Heart right ventricle (tissue), 16 donors: ENCODE results near the gene KRTAP4-7. TPM values are rescaled to one million over a fixed set of nuclear protein-coding genes. Genes with fewer than 3 reads are reported as not detected.
A peak's percentile ranks its signal among the peaks of the same experiment; 100 is the strongest.
"Not testable (repeated sequence)": the region's sequence is repeated elsewhere in the genome, so short reads cannot be mapped to it uniquely, and the experiment has no call there.

Source experiments
- ATAC-seq, 8 donors: fragments of 200-7000 bp; cut with Tn5 transposase; one replicate each; pipeline ENCODE4 v1.9.1; 2020; ENCODE audit warnings: mild to moderate bottlenecking in 8 of 8, moderate library complexity in 8 of 8, moderate number of reproducible peaks in 1 of 8
- DNase-seq, 2 donors: peaks; one replicate each; pipeline ENCODE4 v3.0.0-alpha.2; 2020
- H3K27ac ChIP-seq, 10 donors: fragments of 200-600 bp; sonication (generic) in 2 of 10; one replicate each; pipeline versions ENCODE4 v1.5.0 to v1.8.0; 2020 to 2022; ENCODE audit warnings: mild to moderate bottlenecking in 3 of 10
- H3K27me3 ChIP-seq, 7 donors: fragments of 200-600 bp; one replicate each; pipeline ENCODE4 v1.8.0; 2021 to 2022; ENCODE audit warnings: mild to moderate bottlenecking in 2 of 7
- H3K36me3 ChIP-seq, 9 donors: fragments of 200-600 bp; sonication (generic) in 1 of 9; one replicate each; pipeline versions ENCODE4 v1.5.0 to v1.8.0; 2020 to 2022; ENCODE audit warnings: mild to moderate bottlenecking in 2 of 9
- H3K4me1 ChIP-seq, 9 donors: fragments of 200-600 bp; sonication (generic) in 1 of 9; one replicate each; pipeline versions ENCODE4 v1.5.0 to v1.8.0; 2020 to 2022; ENCODE audit warnings: mild to moderate bottlenecking in 4 of 9
- H3K4me3 ChIP-seq, 10 donors: fragments of 200-600 bp; sonication (generic) in 2 of 10; one replicate each; pipeline versions ENCODE4 v1.5.0 to v1.8.0; 2020 to 2022; ENCODE audit warnings: mild to moderate bottlenecking in 7 of 10, moderate library complexity in 2 of 10
- H3K9me3 ChIP-seq, 11 donors: fragments of 200-600 bp in 10 of 11; sonication (generic) in 2 of 11; one replicate each; pipeline versions ENCODE4 v1.5.0 to v1.8.0; 2013 to 2022; ENCODE audit warnings: mild to moderate bottlenecking in 2 of 11, control low read depth in 1 of 11, moderate library complexity in 1 of 11
- CTCF ChIP-seq, 9 donors: fragments of 200-600 bp; sonication (generic) in 2 of 9; IDR thresholded peaks; one replicate each; pipeline versions ENCODE4 v1.5.0 to v1.8.0; 2021 to 2022; ENCODE audit warnings: antibody characterized with exemption in 9 of 9, mild to moderate bottlenecking in 5 of 9, moderate library complexity in 1 of 9
- WGBS, 2 donors: extraction: QIAGEN DNeasy Blood & Tissue Kit; methylation state at CpG; one replicate each; pipeline ENCODE4 v1.1.7; 2013; ENCODE audit warnings: inconsistent platforms in 1 of 2; 5-methylcytosine and 5-hydroxymethylcytosine counted together
- intact Hi-C, 10 donors: fragments of 100-400 bp; cut with DNase I; formaldehyde crosslinking; loops; one replicate each; pipeline versions ENCODE4 v1.11.1 to v1.14.2; 2022
- long read RNA-seq, 3 donors: library from polyadenylated mRNA; unstranded; transcript quantifications; one replicate each; pipeline ENCODE4 v2.0.0, GENCODE V29; 2020 to 2021
- polyA plus RNA-seq, 2 donors: library from polyadenylated mRNA; stranded (reverse); fragments of 200-250 nt; gene quantifications; one replicate each; pipeline ENCODE4 v1.2.3, GENCODE V29; 2013
- total RNA-seq, 10 donors: library from RNA; stranded (reverse); fragmentation: NEBNext Ultra II Directional in 3 of 10; extraction: Animal tissue kit (Norgen Biotek cat#: 25700) in 3 of 10; gene quantifications; one replicate each; pipeline versions ENCODE4 v1.2.1 to v1.2.4, GENCODE V29; 2021 to 2023
- donor health status: Arrhythmogenic right ventricular cardiomyopathy.
- donor health status: ischemic (EF 13 %, LVEDD 7.1; RV severe dilation, severe dysfunction).
- donor health status: healthy with polysubstance abuse.
- donor health status: DM: no; HTN: yes; CAD: no.
- donor health status: DM: no; HTN: no; CAD: no.
- donor health status: ischemic (EF 25% LVEDD 6.9; RV normal size, moderate dysfunction).
- donor health status: ischemic (EF 25% LVEDD 5.7; RV mildly dilated, moderate dysfunction).
- donor health status: healthy.
- donor health status: DM: yes; HTN: yes; CAD: no.
- donor health status: Ischemic cardiomyopathy.
- donor health status: ischemic (EF 35%, LVEDD 5.7; RV mildly dilated, moderate dysfunction).
- donor health status: nonischemic (EF 11% LVEDD 7.7; RV severe dilation, severe dysfunction).
- donor health status: DM: yes; HTN: yes; CAD: no.
- donor health status: PGD.
- donor health status: ischemic (EF 29% LVEDD 5.4; RV normal size, mild dysfunction).
- donor health status: nonischemic (EF 23%, LVEDD 6.1; RV moderate dilation, normal function).

KRTAP4-7 gene
- not detected for total RNA-seq
- not detected for polyA plus RNA-seq
- long read RNA-seq, donor 1 = 0 reads
- long read RNA-seq, donor 2 = 0 reads
- long read RNA-seq, donor 3 = 0 reads

- DNase-seq, H3K4me3 ChIP-seq, H3K9me3 ChIP-seq, H3K4me1 ChIP-seq, H3K36me3 ChIP-seq, ATAC-seq, H3K27ac ChIP-seq: not testable (repeated sequence)
- WGBS, 2 donors = 76 to 78% methylated on average over 14 of the region's 14 CpGs
- H3K27me3 ChIP-seq = peaks cover 0 to 16% (median 4%) of the 10 kb centered on the region in 7 donors
- intact Hi-C loops = loop anchor here in 1 of 10 donors (5.0 kb wide), 1 partner anchor 83 kb away; the partner anchor contains the start of gene KRTAP4-3
Measured at GRCh38 chr17:41084100-41084856, at the start of gene KRTAP4-7. KRTAP4-7 (plus strand) TSS chr17:41084150; CDS start chr17:41084207, 57 bp downstream.

- H3K27me3 ChIP-seq = peaks cover 0 to 22% (median 14%) of the 10 kb centered on the region in 7 donors
- H3K4me1 ChIP-seq, H3K27ac ChIP-seq, H3K9me3 ChIP-seq, H3K4me3 ChIP-seq, H3K36me3 ChIP-seq, intact Hi-C loops, DNase-seq: not testable (repeated sequence)
- 88 to 90% methylated on average over 10 of the region's 10 CpGs for WGBS, 2 donors
- peak in 1 of 8 donors; percentile 27 for ATAC-seq
Measured at GRCh38 chr17:41034346-41034935, 49.5 kb upstream of the KRTAP4-7 start, which contains the start of gene KRTAP1-3. KRTAP1-3 (minus strand) TSS chr17:41034874; CDS start chr17:41034821, 53 bp downstream.

- TF ChIP-seq CTCF (IDR thresholded peaks at IDR 0.05) = no peak
- Histone ChIP-seq H3K4me3 (no peak overlapping the region), H3K9me3 (peaks cover 0 to 3% (median 0%) of the 10 kb centered on the region in 11 donors), H3K36me3 (no peaks in the 10 kb centered on the region), H3K27me3 (peaks cover 0 to 13% (median 6%) of the 10 kb centered on the region in 7 donors), H3K4me1 (no peaks in the 10 kb centered on the region), H3K27ac (no peak overlapping the region)
- DNase-seq (no peak), ATAC-seq (no peak)
- 82 to 83% methylated on average over 2 of the region's 2 CpGs for WGBS, 2 donors
- intact Hi-C loops = no loop called here
Measured at GRCh38 chr17:41037853-41038350, 46.0 kb upstream of the KRTAP4-7 start.

GRCh38 chr17:41040783-41041571, 43.0 kb upstream of the KRTAP4-7 start, which contains the start of gene KRTAP1-1:
KRTAP1-1 (minus strand) TSS chr17:41041450; CDS start chr17:41041397, 53 bp downstream.
- H3K4me3 ChIP-seq, H3K27ac ChIP-seq, H3K36me3 ChIP-seq, intact Hi-C loops, H3K4me1 ChIP-seq: not testable (repeated sequence)
- ATAC-seq (peak in 1 of 8 donors; percentile 34), DNase-seq (peak in 1 of 2 donors; percentile 4)
- 69 to 77% methylated on average over 13 to 14 of the region's 14 CpGs for WGBS, 2 donors
- Histone ChIP-seq H3K9me3 (peaks cover 0 to 11% (median 0%) of the 10 kb centered on the region in 11 donors), H3K27me3 (peaks cover 0 to 15% (median 6%) of the 10 kb centered on the region in 7 donors)

GRCh38 chr17:41042953-41043352, 41.0 kb upstream of the KRTAP4-7 start:
- Histone ChIP-seq H3K4me1 (no peaks in the 10 kb centered on the region), H3K4me3 (no peak overlapping the region), H3K36me3 (no peaks in the 10 kb centered on the region), H3K27ac (no peak overlapping the region), H3K27me3 (peaks cover 0 to 22% (median 15%) of the 10 kb centered on the region in 7 donors), H3K9me3 (peaks cover 0 to 11% (median 0%) of the 10 kb centered on the region in 11 donors)
- ATAC-seq (no peak), DNase-seq (no peak)
- WGBS, 2 donors = 98 to 100% methylated on average over 1 of the region's 1 CpG
- intact Hi-C loops = no loop called here
- no peak for TF ChIP-seq CTCF (IDR thresholded peaks at IDR 0.05)

GRCh38 chr17:41046735-41047465, 37.0 kb upstream of the KRTAP4-7 start, which contains the start of gene KRTAP2-1:
KRTAP2-1 (minus strand) TSS chr17:41047316; CDS start chr17:41047267, 49 bp downstream.
- H3K36me3 ChIP-seq, H3K27ac ChIP-seq, DNase-seq, H3K4me3 ChIP-seq, ATAC-seq, intact Hi-C loops, H3K4me1 ChIP-seq: not testable (repeated sequence)
- 27 to 39% methylated on average over 10 of the region's 33 CpGs for WGBS, 2 donors
- H3K9me3 ChIP-seq = peaks cover 0 to 11% (median 0%) of the 10 kb centered on the region in 11 donors
- H3K27me3 ChIP-seq = peaks cover 0 to 49% (median 29%) of the 10 kb centered on the region in 7 donors
